Epithelial cell of proximal tubule (primary cell): Measurements from ENCODE around the gene RHOB. TPM values are rescaled to one million over a fixed set of nuclear protein-coding genes. Genes with fewer than 3 reads are reported as not detected.
"Not testable (repeated sequence)": the region's sequence is repeated elsewhere in the genome, so short reads cannot be mapped to it uniquely, and the experiment has no call there.

Source experiments
- DNase-seq: peaks from one replicate; pipeline ENCODE4 v3.0.0-alpha.2; 2011; ENCODE audit warnings: low read depth
- H3K4me3 ChIP-seq: 2 replicates; pipeline ENCODE4 v1.5.1; 2011; ENCODE audit warnings: low read depth, mild to moderate bottlenecking, low read length
- total RNA-seq: library from RNA; depleted of rRNA; stranded (reverse); fragments of >200 nt; gene quantifications from 2 replicates; pipeline ENCODE4 v1.2.3, GENCODE V29; 2015
- TF ChIP-seq, protein P1 (sequence below): conservative IDR thresholded peaks from 2 replicates; pipeline ENCODE4 v1.5.1; 2012; ENCODE audit warnings: low read depth, mild to moderate bottlenecking, low read length

The RHOB gene
- total RNA-seq, 1 donor from 2014 or later = 160 TPM

DNA sequence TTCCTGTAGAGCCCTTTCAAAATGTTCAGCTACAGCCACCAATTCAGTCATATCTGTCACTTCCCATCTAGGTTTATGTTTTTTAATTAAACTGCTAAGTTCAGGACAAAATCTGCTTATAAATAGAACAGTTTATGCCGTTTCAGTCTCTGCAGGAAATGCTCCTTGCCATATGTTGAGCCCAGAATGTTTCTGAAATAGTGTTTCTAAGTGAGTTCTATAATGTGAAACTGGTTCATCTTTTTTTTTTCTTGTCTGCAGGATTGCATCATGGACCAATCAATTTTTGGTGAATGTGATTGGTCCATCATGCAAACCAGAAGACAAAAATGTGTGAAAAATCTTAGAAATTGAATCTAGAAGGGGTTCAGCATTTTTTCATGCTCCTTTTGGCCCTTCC is 30.2 kb upstream of the RHOB start:
- TF ChIP-seq, protein P1, sequence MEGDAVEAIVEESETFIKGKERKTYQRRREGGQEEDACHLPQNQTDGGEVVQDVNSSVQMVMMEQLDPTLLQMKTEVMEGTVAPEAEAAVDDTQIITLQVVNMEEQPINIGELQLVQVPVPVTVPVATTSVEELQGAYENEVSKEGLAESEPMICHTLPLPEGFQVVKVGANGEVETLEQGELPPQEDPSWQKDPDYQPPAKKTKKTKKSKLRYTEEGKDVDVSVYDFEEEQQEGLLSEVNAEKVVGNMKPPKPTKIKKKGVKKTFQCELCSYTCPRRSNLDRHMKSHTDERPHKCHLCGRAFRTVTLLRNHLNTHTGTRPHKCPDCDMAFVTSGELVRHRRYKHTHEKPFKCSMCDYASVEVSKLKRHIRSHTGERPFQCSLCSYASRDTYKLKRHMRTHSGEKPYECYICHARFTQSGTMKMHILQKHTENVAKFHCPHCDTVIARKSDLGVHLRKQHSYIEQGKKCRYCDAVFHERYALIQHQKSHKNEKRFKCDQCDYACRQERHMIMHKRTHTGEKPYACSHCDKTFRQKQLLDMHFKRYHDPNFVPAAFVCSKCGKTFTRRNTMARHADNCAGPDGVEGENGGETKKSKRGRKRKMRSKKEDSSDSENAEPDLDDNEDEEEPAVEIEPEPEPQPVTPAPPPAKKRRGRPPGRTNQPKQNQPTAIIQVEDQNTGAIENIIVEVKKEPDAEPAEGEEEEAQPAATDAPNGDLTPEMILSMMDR = no peak
- no peak for DNase-seq
- no peak overlapping the region for H3K4me3 ChIP-seq

DNA sequence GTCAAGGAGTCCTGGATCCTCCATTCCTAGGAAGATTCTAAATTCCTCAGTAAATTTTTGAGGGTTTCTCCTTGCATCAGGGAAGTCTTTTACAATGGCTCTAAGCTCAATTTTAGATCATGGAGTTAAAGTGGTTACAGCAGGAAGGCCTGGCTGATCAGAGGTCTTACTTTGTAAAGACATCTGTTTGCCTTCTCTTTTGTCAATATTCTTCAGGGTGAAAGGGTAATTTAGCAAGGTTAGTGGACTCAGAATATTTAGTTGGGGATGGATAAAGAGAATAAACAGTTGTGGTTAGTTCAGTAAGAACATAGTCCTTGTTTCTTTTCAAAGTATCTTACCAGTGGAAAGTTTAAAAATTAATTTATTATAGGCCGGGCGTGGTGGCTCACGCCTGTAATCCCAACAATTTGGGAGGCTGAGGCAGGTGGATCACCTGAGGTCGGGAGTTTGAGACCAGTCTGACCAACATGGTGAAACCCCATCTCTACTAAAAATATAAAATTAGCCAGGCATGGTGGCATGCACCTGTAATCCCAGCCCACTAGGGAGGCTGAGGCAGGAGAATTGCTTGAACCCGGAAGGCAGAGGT is 29.5 kb upstream of the RHOB start:
- DNase-seq, H3K4me3 ChIP-seq: not testable (repeated sequence)

DNA sequence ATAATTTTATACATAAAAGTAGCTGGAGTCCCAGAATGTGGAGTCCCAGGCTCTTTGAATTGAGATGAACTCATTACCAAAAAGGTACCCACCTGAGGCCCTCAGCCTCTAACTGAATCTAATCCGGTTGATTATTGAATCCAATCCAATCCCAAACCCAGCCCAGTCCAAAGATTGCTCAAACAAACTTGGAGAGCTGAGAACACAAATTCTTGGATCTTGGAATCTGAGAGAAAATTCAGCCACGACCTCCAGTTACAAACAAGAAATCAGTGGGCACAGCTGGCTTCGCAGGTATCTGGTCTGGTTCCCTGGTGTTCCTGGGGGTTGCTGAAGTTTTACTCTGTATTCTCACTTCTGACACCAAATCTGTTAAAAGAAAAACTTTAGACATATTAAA is 28.4 kb upstream of the RHOB start:
- TF ChIP-seq, protein P1 = no peak
- DNase-seq = no peak
- no peak overlapping the region for H3K4me3 ChIP-seq

DNA sequence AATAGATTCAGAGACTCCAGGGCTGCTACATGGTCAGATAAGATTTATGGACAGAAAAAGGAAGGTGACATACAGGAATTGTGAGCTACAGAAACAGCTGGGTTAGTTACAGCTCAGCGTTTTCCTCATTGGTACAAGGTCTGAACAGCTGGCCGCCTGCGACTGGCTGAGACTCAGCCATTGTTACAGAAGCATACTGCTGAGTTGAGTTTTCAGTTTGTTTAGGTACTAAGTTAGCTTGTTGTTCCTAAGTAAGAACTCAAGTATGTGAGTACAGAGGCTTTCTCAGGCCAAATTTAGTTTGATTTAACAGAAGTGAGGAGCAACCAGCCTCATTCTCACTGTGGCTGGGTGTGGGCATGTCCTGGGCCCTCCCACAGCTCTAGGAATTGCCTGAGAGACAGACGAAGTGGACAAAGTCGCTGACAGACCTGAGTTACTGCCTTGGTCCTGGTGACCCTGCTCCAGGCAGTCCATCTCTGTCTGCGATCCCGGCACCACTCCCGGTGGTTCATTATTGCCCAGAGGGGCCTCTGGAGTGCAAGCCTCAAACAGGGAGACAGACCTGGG is 27.8 kb upstream of the RHOB start:
- TF ChIP-seq, protein P1 = no peak
- DNase-seq = no peak
- no peak overlapping the region for H3K4me3 ChIP-seq

DNA sequence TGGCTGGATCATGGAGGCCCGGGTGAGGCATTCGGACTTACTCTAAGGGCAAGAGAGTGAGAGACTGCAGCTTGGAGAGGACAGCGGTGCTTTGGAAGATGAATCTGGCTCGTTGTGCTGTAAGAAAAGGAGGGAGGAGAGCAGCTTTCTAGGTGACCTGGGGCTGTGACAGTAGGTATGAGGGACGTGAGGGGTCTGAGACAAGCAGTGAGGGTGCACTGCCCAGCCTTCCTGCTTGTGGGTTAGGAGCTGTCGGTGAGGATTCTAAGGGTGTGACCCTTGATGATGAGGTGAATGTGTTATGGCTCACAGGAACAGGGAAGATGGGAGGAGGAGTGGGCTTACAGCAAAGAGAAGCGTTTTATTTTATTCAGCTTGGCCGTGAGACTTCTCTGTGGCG is 27.1 kb upstream of the RHOB start:
- no peak overlapping the region for H3K4me3 ChIP-seq
- TF ChIP-seq, protein P1 = no peak
- no peak for DNase-seq

DNA sequence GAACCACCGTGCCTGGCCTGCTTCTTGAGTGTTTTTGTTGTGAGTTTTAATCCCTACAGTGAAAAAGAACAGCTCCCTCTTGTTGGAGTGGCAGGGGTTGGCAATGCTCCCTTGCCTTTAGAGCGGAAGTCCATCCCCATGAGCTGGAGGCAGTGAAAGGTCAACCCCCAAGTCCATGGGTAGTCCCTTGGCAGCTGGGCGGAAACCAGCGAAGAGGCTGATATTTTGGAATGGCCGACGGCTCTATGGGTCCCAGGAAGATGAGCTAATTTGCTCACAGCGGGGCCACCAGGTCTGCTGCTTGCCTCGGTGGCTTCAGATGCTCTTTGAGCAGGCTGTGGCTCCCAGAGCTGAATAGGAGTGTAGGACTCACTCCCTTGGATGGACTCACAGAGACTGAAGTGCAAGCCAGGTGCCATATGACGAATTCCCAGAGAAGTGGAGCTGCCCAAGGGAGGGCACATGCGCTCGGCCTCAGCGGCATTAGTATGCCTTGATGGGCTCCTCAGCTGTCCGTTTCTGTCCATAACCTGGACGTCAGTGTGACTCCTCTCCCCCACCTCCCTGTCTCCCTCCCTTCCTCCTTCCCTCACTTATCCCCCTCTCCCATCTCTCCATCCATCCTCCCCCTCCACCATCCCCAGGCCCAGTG is 25.4 kb upstream of the RHOB start:
- no peak for DNase-seq
- TF ChIP-seq, protein P1 = no peak
- no peak overlapping the region for H3K4me3 ChIP-seq

DNA sequence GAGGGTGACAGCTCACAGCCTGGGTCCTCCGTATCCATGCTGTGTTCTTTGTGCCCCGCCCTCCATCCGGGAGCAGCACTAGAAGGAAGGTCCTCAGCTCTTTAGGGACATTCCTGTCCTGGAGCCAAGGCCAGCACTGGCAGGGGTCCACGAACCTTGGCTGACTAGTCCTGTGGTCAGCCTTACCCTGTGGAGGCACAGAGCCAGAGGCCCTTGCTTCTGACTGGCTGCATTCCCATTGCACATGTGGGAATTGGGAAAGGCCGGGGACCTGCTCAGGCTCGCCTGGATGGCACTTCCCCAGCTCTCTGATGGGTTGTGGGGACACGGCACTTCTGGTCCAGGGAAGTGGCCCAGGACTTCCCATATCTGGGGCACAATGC is 24.9 kb upstream of the RHOB start:
- TF ChIP-seq, protein P1 = no peak
- DNase-seq = no peak
- no peak overlapping the region for H3K4me3 ChIP-seq
